PC-9 (cell line): ENCODE data around the gene KCNN1. TPM values are rescaled to one million over a fixed set of nuclear protein-coding genes. Genes with fewer than 3 reads are reported as not detected.

Experiments
- BruUV-seq: library from RNA; stranded (reverse); fragments of 400-500 nt; replicated peaks from 2 replicates; lab custom pipeline; 2021; lab: Mats Ljungman, UMichigan
- CTCF ChIA-PET: fragments of 300-600 bp; sonication (Branson Sonifier 250); formaldehyde crosslinking; loops from one replicate; lab custom pipeline; 2022; ENCODE audit warnings: antibody characterized with exemption; lab: Charles Lee
- POLR2A ChIA-PET: fragments of 300-600 bp; sonication (Branson Sonifier 250); formaldehyde crosslinking; loops from one replicate; lab custom pipeline; 2022; ENCODE audit warnings: antibody characterized with exemption; ENCODE audit not compliant: unreplicated experiment; lab: Charles Lee
- DNase-seq, 2 experiments: peaks; one replicate each; pipeline versions ENCODE4 v3.0.0 to v3.0.0-alpha.2; 2015 to 2022; ENCODE audit warnings: mixed read lengths in 1 of 2
- H2AFZ ChIP-seq: fragments of 200-600 bp; sonication (generic); 2 replicates; pipeline ENCODE4 v1.8.1; 2017; ENCODE audit warnings: antibody characterized with exemption
- H3F3A ChIP-seq: fragments of 200-600 bp; sonication (generic); 2 replicates; pipeline ENCODE4 v1.8.1; 2017; ENCODE audit warnings: antibody characterized with exemption, mild to moderate bottlenecking, low read depth; ENCODE audit not compliant: insufficient read depth
- H3K27ac ChIP-seq: fragments of 200-600 bp; sonication (generic); 2 replicates; pipeline ENCODE4 v1.6.1; 2016; ENCODE audit warnings: mixed run types
- H3K27me3 ChIP-seq: fragments of 200-600 bp; sonication (generic); 2 replicates; pipeline ENCODE4 v1.6.1; 2016; ENCODE audit warnings: low read depth, mixed run types; ENCODE audit not compliant: insufficient read depth
- H3K36me3 ChIP-seq: fragments of 200-600 bp; sonication (generic); 2 replicates; pipeline ENCODE4 v1.6.1; 2016; ENCODE audit warnings: low read depth, mixed run types
- H3K4me1 ChIP-seq: fragments of 200-600 bp; sonication (generic); replicated peaks from 2 replicates; pipeline ENCODE4 v1.6.1; 2016; ENCODE audit warnings: mixed run types; ENCODE audit not compliant: insufficient read depth
- H3K4me2 ChIP-seq: fragments of 200-600 bp; sonication (generic); 2 replicates; pipeline ENCODE4 v1.6.1; 2017; ENCODE audit warnings: mixed run types
- H3K4me3 ChIP-seq: fragments of 200-600 bp; sonication (generic); 2 replicates; pipeline ENCODE4 v1.6.1; 2016; ENCODE audit warnings: mixed run types
- H3K79me2 ChIP-seq: fragments of 200-600 bp; sonication (generic); 2 replicates; pipeline ENCODE4 v1.6.1; 2017; ENCODE audit warnings: low read depth, mixed run types
- H3K9me2 ChIP-seq: fragments of 200-600 bp; sonication (generic); 2 replicates; pipeline ENCODE4 v1.8.1; 2017; ENCODE audit warnings: mild to moderate bottlenecking; ENCODE audit not compliant: insufficient read depth
- H3K9me3 ChIP-seq: fragments of 200-600 bp; sonication (generic); 2 replicates; pipeline ENCODE4 v1.8.1; 2016; ENCODE audit warnings: low read depth; ENCODE audit not compliant: insufficient read depth
- H4K20me1 ChIP-seq: fragments of 200-600 bp; sonication (generic); 2 replicates; pipeline ENCODE4 v1.8.1; 2017; ENCODE audit not compliant: insufficient read depth
- EZH2 ChIP-seq: fragments of 200-600 bp; sonication (generic); IDR thresholded peaks from 2 replicates; pipeline ENCODE4 v1.8.0; 2017; ENCODE audit warnings: antibody characterized with exemption, low read depth
- intact Hi-C: fragments of 100-400 bp; cut with micrococcal nuclease; formaldehyde crosslinking; loops from one replicate; pipeline ENCODE4 v1.10.0; 2022; ENCODE audit not compliant: unreplicated experiment
- total RNA-seq: library from RNA; stranded (reverse); gene quantifications from 2 replicates; pipeline ENCODE4 v1.2.3, GENCODE V29; 2021
- TF ChIP-seq, protein P1 (sequence below): fragments of 200-600 bp; sonication (generic); conservative IDR thresholded peaks from 2 replicates; pipeline ENCODE4 v1.6.1; 2017; ENCODE audit warnings: mixed run types, antibody characterized with exemption, mild to moderate bottlenecking, moderate library complexity

Gene KCNN1
- total RNA-seq, 1 experiment from 2014 or later = 0.09 TPM

DNA sequence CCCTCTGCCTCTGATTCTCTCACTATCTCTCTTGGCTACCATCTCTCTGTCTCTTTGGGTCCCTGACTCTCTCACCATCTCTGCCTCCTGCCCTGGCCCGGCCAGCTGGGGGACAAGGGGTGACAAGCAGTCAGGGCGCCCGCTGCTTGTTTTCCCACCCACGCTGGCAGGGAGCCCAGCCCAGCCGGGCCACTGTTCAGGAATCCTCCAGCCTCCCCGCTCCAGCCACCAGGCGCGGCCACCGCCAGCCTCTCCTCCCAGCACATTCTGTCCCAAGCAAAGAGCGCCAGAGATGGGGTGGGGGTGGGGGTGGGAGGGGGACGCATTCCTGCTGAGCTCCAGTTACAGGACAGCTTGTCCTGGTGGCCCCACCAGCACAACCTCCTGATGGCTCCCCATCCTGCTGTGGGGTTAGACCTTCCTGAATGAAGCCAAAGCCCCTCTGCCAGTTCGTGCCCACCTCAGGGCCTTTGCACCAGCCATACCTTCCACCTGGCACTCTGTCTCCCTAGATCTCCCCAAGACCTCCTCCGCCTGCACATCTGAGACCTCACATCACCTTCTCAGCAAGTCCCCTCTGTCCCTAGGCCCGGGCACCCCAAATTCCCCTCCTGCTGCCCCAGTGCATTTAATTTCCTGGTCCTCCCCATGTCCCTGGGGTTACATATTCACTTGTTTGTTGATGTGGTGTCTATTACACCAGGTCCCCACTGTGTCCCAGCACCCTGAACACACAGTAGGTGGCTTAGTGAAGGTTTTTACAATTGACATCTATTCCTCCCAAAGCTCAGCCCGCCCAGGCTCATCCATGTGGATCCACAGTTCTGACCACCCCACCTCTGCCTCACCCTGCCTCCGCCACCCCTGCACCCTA is 53.5 kb downstream of the KCNN1 start:
- no peak overlapping the region for H3K4me2 ChIP-seq
- H4K20me1 ChIP-seq = no peaks in the 10 kb centered on the region
- H3K4me1 ChIP-seq = peaks cover 19% of the 10 kb centered on the region
- H3K27ac ChIP-seq = no peak overlapping the region
- TF ChIP-seq, protein P1, sequence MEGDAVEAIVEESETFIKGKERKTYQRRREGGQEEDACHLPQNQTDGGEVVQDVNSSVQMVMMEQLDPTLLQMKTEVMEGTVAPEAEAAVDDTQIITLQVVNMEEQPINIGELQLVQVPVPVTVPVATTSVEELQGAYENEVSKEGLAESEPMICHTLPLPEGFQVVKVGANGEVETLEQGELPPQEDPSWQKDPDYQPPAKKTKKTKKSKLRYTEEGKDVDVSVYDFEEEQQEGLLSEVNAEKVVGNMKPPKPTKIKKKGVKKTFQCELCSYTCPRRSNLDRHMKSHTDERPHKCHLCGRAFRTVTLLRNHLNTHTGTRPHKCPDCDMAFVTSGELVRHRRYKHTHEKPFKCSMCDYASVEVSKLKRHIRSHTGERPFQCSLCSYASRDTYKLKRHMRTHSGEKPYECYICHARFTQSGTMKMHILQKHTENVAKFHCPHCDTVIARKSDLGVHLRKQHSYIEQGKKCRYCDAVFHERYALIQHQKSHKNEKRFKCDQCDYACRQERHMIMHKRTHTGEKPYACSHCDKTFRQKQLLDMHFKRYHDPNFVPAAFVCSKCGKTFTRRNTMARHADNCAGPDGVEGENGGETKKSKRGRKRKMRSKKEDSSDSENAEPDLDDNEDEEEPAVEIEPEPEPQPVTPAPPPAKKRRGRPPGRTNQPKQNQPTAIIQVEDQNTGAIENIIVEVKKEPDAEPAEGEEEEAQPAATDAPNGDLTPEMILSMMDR = no peak
- TF ChIP-seq EZH2 = no peak
- no peak overlapping the region for H3K4me3 ChIP-seq
- intact Hi-C loops = loop anchor here (5.0 kb wide), 1 partner anchor 37 kb away; no protein-coding TSS in a partner anchor
- H3K9me2 ChIP-seq = no peaks in the 10 kb centered on the region
- H3K36me3 ChIP-seq = no peaks in the 10 kb centered on the region
- DNase-seq = peak in 1 of 2 experiments; percentile 54
- peaks cover 8% of the 10 kb centered on the region; the same call in 1 of the 2 replicates for H3K79me2 ChIP-seq
- ChIA-PET POLR2A (no interaction called here), CTCF (no interaction called here)
- H2AFZ ChIP-seq = no peak overlapping the region
- H3K9me3 ChIP-seq = no peaks in the 10 kb centered on the region
- no TSS peak for BruUV-seq
- no peaks in the 10 kb centered on the region for H3K27me3 ChIP-seq
- H3F3A ChIP-seq = peaks cover 33% of the 10 kb centered on the region; the same call in 1 of the 2 replicates

DNA sequence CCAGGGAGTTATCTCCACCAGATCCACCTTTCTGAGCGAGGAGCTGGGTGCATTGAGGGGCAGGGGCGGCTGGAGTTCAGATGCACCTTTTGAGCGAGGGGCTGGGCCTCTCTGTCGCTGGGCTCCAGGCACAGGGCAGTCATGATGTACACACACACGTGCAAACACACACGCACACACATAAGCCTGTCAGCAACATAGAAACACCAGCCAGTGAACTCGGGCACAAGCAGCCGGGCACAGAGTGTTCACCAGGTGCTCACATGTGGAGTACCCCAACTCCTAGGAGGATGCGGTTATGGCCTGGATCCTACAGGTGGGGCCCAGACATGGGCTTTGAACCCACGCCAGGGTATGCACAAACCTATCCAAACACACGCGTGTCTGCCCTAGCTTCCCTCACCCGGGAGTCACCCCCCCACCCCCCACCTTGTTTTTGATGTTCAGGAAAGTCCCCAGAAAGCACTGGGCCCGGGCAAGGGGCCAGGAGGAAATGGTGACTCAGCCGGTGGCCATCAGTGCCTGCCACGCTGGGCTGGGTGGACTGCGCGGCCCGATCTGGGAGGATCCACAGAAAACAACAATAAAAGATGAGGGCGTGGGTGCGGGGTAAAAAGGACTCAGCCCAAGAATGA is 54.3 kb downstream of the KCNN1 start:
- TF ChIP-seq, protein P1 = no peak
- no peak for TF ChIP-seq EZH2
- peak; percentile 68 to 77 for DNase-seq
- Histone ChIP-seq H3K4me1 (peaks cover 19% of the 10 kb centered on the region), H3K9me3 (no peaks in the 10 kb centered on the region), H3K9me2 (no peaks in the 10 kb centered on the region), H3K27me3 (no peaks in the 10 kb centered on the region), H3K4me2 (peak overlapping the region; percentile 78), H3K27ac (peak overlapping the region; percentile 83), H3K4me3 (peak overlapping the region; percentile 56), H3K36me3 (no peaks in the 10 kb centered on the region), H3K79me2 (peaks cover 8% of the 10 kb centered on the region; the same call in 1 of the 2 replicates), H4K20me1 (no peaks in the 10 kb centered on the region), H2AFZ (peak overlapping the region; percentile 78), H3F3A (peaks cover 31% of the 10 kb centered on the region; the same call in 1 of the 2 replicates)
- BruUV-seq = no TSS peak
- ChIA-PET CTCF (no interaction called here), POLR2A (no interaction called here)
- intact Hi-C loops = loop anchor here (5.0 kb wide), 1 partner anchor 36 kb away; no protein-coding TSS in a partner anchor

DNA sequence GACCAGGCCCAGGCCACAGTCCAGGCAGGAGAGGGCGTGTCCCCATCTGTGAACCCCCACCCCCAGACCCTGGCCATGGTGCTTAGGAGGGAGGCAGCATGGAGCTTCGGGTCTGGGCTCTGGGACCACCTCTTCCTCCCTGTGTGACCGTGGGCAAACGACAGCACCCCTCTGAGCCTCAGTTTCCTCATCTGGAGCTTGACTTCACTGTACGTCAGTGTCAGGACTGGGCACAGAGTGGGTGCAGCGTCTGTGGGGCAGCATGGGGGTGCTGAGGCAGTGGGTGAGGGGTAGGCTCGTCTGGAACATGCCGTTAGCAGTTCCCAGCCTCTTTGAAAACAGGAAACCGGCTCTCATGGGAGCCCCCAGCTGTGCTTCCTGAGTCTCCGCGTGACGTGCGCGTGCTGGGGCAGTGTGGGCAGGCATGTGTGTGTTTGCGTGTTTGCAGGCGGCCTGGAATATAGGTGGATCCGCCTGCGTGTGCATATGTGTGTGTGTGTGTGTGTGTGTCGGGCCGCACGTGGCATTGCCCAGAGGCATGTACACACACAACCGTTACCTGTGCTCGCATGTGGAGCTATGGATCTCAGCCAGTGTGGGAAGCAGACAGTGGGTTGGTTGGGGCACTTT is 56.8 kb downstream of the KCNN1 start:
- Histone ChIP-seq H3K9me3 (no peaks in the 10 kb centered on the region), H3K9me2 (no peaks in the 10 kb centered on the region), H3F3A (peaks cover 27% of the 10 kb centered on the region), H4K20me1 (no peaks in the 10 kb centered on the region), H2AFZ (no peak overlapping the region), H3K36me3 (no peaks in the 10 kb centered on the region), H3K4me3 (no peak overlapping the region; the same call in 1 of the 2 replicates), H3K4me1 (peaks cover 21% of the 10 kb centered on the region), H3K27ac (no peak overlapping the region), H3K79me2 (peaks cover 8% of the 10 kb centered on the region; the same call in 1 of the 2 replicates), H3K4me2 (peak overlapping the region; percentile 78; the same call in 1 of the 2 replicates), H3K27me3 (no peaks in the 10 kb centered on the region)
- ChIA-PET POLR2A (interaction anchor here (0.5 to 0.6 kb wide), 2 partner anchors 21 to 134 kb away, joined by 9 to 13 read pairs; no protein-coding TSS in a partner anchor), CTCF (interaction anchor here (0.6 to 0.7 kb wide), 4 partner anchors 13 to 154 kb away, joined by 3 to 11 read pairs (median 6); no protein-coding TSS in a partner anchor)
- TF ChIP-seq, protein P1 = no peak
- no peak for TF ChIP-seq EZH2
- intact Hi-C loops = loop anchor here (5.0 kb wide), 1 partner anchor 34 kb away; no protein-coding TSS in a partner anchor
- DNase-seq = no peak
- no TSS peak for BruUV-seq
